SU-DHL-6 (cell line): ENCODE results near the gene DDX3X.

ENCODE experiments used
- H2AFZ ChIP-seq: fragments of 200-600 bp; sonication (generic); 2 replicates; pipeline ENCODE4 v1.6.1; 2014; ENCODE audit warnings: low read depth, mild to moderate bottlenecking, moderate library complexity, mixed read lengths, antibody characterized with exemption, low read length; ENCODE audit not compliant: severe bottlenecking
- H3F3A ChIP-seq: fragments of 200-600 bp; shearing (Covaris generic); 2 replicates; pipeline ENCODE4 v1.6.0; 2016; ENCODE audit warnings: antibody characterized with exemption, mild to moderate bottlenecking; ENCODE audit not compliant: insufficient read depth
- H3K27ac ChIP-seq: fragments of 200-600 bp; sonication (generic); 2 replicates; pipeline ENCODE4 v1.5.1; 2016; ENCODE audit warnings: low read depth, mild to moderate bottlenecking, low read length, moderate library complexity, mixed read lengths
- H3K27me3 ChIP-seq: fragments of 200-600 bp; sonication (generic), shearing (Covaris generic); 2 replicates; pipeline ENCODE4 v1.6.0; 2014; ENCODE audit warnings: mild to moderate bottlenecking, low read length
- H3K36me3 ChIP-seq: fragments of 200-600 bp; sonication (generic); 2 replicates; pipeline ENCODE4 v1.6.1; 2014; ENCODE audit warnings: mild to moderate bottlenecking, low read length, mixed read lengths
- H3K4me2 ChIP-seq: fragments of 300-600, 200-600 bp; shearing (Covaris generic), sonication (generic); 2 replicates; pipeline ENCODE4 v1.6.0; 2014; ENCODE audit warnings: low read length, low read depth, mild to moderate bottlenecking; ENCODE audit not compliant: poor library complexity, severe bottlenecking
- H3K4me3 ChIP-seq: fragments of 200-600 bp; sonication (generic); 2 replicates; pipeline ENCODE4 v1.5.1; 2014; ENCODE audit warnings: antibody characterized with exemption, low read length, mild to moderate bottlenecking, mixed read lengths; ENCODE audit not compliant: insufficient read depth, poor library complexity, severe bottlenecking
- H3K79me2 ChIP-seq: fragments of 200-600 bp; sonication (generic); 2 replicates; pipeline ENCODE4 v1.6.1; 2014; ENCODE audit warnings: mild to moderate bottlenecking, low read length, moderate library complexity; ENCODE audit not compliant: insufficient read depth
- H3K9ac ChIP-seq: fragments of 200-600 bp; sonication (generic); 2 replicates; pipeline ENCODE4 v1.7.0; 2014; ENCODE audit warnings: mild to moderate bottlenecking, low read length
- H3K9me2 ChIP-seq: fragments of 200-600 bp; sonication (generic); replicated peaks from 2 replicates; pipeline ENCODE4 v1.6.1; 2014; ENCODE audit warnings: low read length; ENCODE audit not compliant: insufficient read depth
- H3K9me3 ChIP-seq: fragments of 200-600 bp; sonication (generic); 2 replicates; pipeline ENCODE4 v1.6.1; 2014; ENCODE audit warnings: low read length, mixed read lengths; ENCODE audit not compliant: insufficient read depth
- H4K20me1 ChIP-seq: fragments of 200-600 bp; sonication (generic); 2 replicates; pipeline ENCODE4 v1.6.1; 2014; ENCODE audit warnings: low read depth, mild to moderate bottlenecking, antibody characterized with exemption, low read length, moderate library complexity, mixed read lengths
- CTCF ChIP-seq: fragments of 200-600 bp; sonication (generic); IDR thresholded peaks from one replicate; pipeline ENCODE4 v1.5.1; 2017; ENCODE audit warnings: antibody characterized with exemption, mild to moderate bottlenecking, low read length, moderate library complexity; ENCODE audit not compliant: insufficient read depth, poor library complexity, severe bottlenecking
- EZH2phosphoT487 ChIP-seq: fragments of 200-600 bp; sonication (generic), shearing (Covaris generic); conservative IDR thresholded peaks from 2 replicates; pipeline ENCODE4 v1.6.1; 2018; ENCODE audit warnings: mild to moderate bottlenecking, antibody characterized with exemption, low read length, moderate library complexity, mixed read lengths

The DDX3X gene

GRCh38 chrX:41301438-41301824 lies 32.5 kb upstream of the DDX3X start:
- Histone ChIP-seq H3K36me3 (no peaks in the 10 kb centered on the region), H2AFZ (no peak overlapping the region), H4K20me1 (no peaks in the 10 kb centered on the region), H3K9me2 (no peaks in the 10 kb centered on the region), H3K4me3 (no peak overlapping the region), H3K4me2 (no peak overlapping the region), H3K9me3 (no peaks in the 10 kb centered on the region), H3K9ac (no peak overlapping the region), H3K27me3 (no peaks in the 10 kb centered on the region), H3K79me2 (no peaks in the 10 kb centered on the region), H3K27ac (no peak overlapping the region), H3F3A (no peaks in the 10 kb centered on the region)
- TF ChIP-seq EZH2phosphoT487 (no peak), CTCF (no peak)

- Histone ChIP-seq H3K27me3 (no peaks in the 10 kb centered on the region), H3K4me3 (no peak overlapping the region), H3K4me2 (no peak overlapping the region), H3K9me2 (no peaks in the 10 kb centered on the region), H4K20me1 (no peaks in the 10 kb centered on the region), H3K9me3 (no peaks in the 10 kb centered on the region), H3K9ac (no peak overlapping the region), H2AFZ (no peak overlapping the region), H3K79me2 (no peaks in the 10 kb centered on the region), H3K36me3 (no peaks in the 10 kb centered on the region), H3F3A (no peaks in the 10 kb centered on the region), H3K27ac (no peak overlapping the region)
- TF ChIP-seq CTCF (no peak), EZH2phosphoT487 (no peak)
Observed at GRCh38 chrX:41302370-41302769, 31.6 kb upstream of the DDX3X start.

- no peaks in the 10 kb centered on the region for H3F3A ChIP-seq
- no peaks in the 10 kb centered on the region for H3K27me3 ChIP-seq
- no peaks in the 10 kb centered on the region for H4K20me1 ChIP-seq
- no peak overlapping the region for H3K4me2 ChIP-seq
- H3K9ac ChIP-seq: no peak overlapping the region
- no peak overlapping the region for H3K27ac ChIP-seq
- H3K36me3 ChIP-seq: no peaks in the 10 kb centered on the region
- no peaks in the 10 kb centered on the region for H3K9me3 ChIP-seq
- TF ChIP-seq EZH2phosphoT487 (no peak), CTCF (no peak)
- H3K9me2 ChIP-seq: no peaks in the 10 kb centered on the region
- H2AFZ ChIP-seq: no peak overlapping the region
- H3K79me2 ChIP-seq: no peaks in the 10 kb centered on the region
- H3K4me3 ChIP-seq: no peak overlapping the region
Observed at GRCh38 chrX:41303013-41303412, 30.9 kb upstream of the DDX3X start.

GRCh38 chrX:41304178-41304577 lies 29.8 kb upstream of the DDX3X start:
- Histone ChIP-seq H3K27me3 (no peaks in the 10 kb centered on the region), H3K9me2 (no peaks in the 10 kb centered on the region), H3K9ac (no peak overlapping the region), H3K27ac (no peak overlapping the region), H3F3A (no peaks in the 10 kb centered on the region), H3K79me2 (no peaks in the 10 kb centered on the region), H3K4me3 (no peak overlapping the region), H2AFZ (no peak overlapping the region), H3K9me3 (no peaks in the 10 kb centered on the region), H4K20me1 (no peaks in the 10 kb centered on the region), H3K36me3 (no peaks in the 10 kb centered on the region), H3K4me2 (no peak overlapping the region)
- TF ChIP-seq EZH2phosphoT487: no peak
- TF ChIP-seq CTCF: no peak
